HepG2 (cell line): ENCODE measurements around the gene GOLGA8A. TPM values are rescaled to one million over a fixed set of nuclear protein-coding genes. Genes with fewer than 3 reads are reported as not detected.

Source experiments
- ATAC-seq: fragments of 200-7000 bp; cut with Tn5 transposase; 3 replicates; pipeline ENCODE4 v1.9.1; 2020; ENCODE audit warnings: mild to moderate bottlenecking, moderate library complexity
- BruUV-seq: library from RNA; stranded (reverse); fragments of 400-500 nt; replicated peaks from 2 replicates; lab custom pipeline; 2021; lab: Mats Ljungman, UMichigan
- CTCF ChIA-PET: fragments of 300-600 bp; formaldehyde crosslinking; extraction: SDS; loops from one replicate; lab custom pipeline; 2021; ENCODE audit warnings: low total read pairs, inconsistent platforms, low intra/inter-chr PET ratio; lab: Yijun Ruan, JAX
- POLR2A ChIA-PET: fragments of 350-600 bp; sonication (Branson Sonifier 250); formaldehyde crosslinking; loops from one replicate; lab custom pipeline; 2020; ENCODE audit warnings: antibody characterized with exemption, inconsistent platforms; lab: Yijun Ruan, JAX
- DNase-seq: peaks from one replicate; pipeline ENCODE4 v3.0.0-alpha.2; 2015; ENCODE audit warnings: low spot score
- FAIRE-seq: peaks from 3 replicates; lab custom pipeline; 2011; peaks lifted over from hg19 to GRCh38; lab: Jason Lieb, UNC
- H2AFZ ChIP-seq: one replicate; pipeline ENCODE4 v1.6.1; 2011; ENCODE audit warnings: low read length, inconsistent platforms
- H3K27ac ChIP-seq: fragments of 300-600 bp; 3 replicates; pipeline ENCODE4 v1.8.0; 2011; ENCODE audit warnings: mixed run types, mild to moderate bottlenecking, mixed read lengths, low read length, inconsistent platforms; ENCODE audit not compliant: insufficient read depth; ENCODE audit errors: extremely low read length
- H3K27me3 ChIP-seq, 2 experiments: fragments of 200-600 bp in 1 of 2; 2 replicates in 1 of 2; 3 replicates in 1 of 2; pipeline versions ENCODE4 v1.6.0 to v1.8.0; 2011; ENCODE audit warnings: low read length in 2 of 2, mild to moderate bottlenecking in 2 of 2, moderate library complexity in 2 of 2, inconsistent platforms in 1 of 2; ENCODE audit not compliant: insufficient read depth in 2 of 2, control insufficient read depth in 1 of 2
- H3K36me3 ChIP-seq, 2 experiments: fragments of 200-600 bp in 1 of 2; replicated peaks in 1 of 2; 2 replicates in 1 of 2; 3 replicates in 1 of 2; pipeline versions ENCODE4 v1.5.1 to v1.8.0; 2011; ENCODE audit warnings: low read length in 2 of 2, inconsistent platforms in 1 of 2; ENCODE audit not compliant: insufficient read depth in 2 of 2, control insufficient read depth in 1 of 2
- H3K4me1 ChIP-seq: 2 replicates; pipeline ENCODE4 v1.5.1; 2012; ENCODE audit warnings: low read length, inconsistent platforms; ENCODE audit not compliant: insufficient read depth
- H3K4me2 ChIP-seq: 2 replicates; pipeline ENCODE4 v1.6.0; 2011; ENCODE audit warnings: low read depth, low read length, inconsistent platforms
- H3K4me3 ChIP-seq, 3 experiments: fragments of 200-600 bp in 1 of 3; sonication (generic), shearing (Covaris generic) in 1 of 3; replicated peaks in 1 of 3; 2 replicates each; pipeline ENCODE4 v1.5.1; 2011 to 2016; ENCODE audit warnings: low read length in 3 of 3, inconsistent platforms in 2 of 3, low read depth in 2 of 3, mild to moderate bottlenecking in 2 of 3, control low read depth in 1 of 3, mixed read lengths in 1 of 3; ENCODE audit not compliant: insufficient read depth in 1 of 3
- H3K79me2 ChIP-seq: one replicate; pipeline ENCODE4 v1.6.1; 2011; ENCODE audit warnings: low read length, inconsistent platforms; ENCODE audit not compliant: insufficient read depth
- H3K9ac ChIP-seq: 2 replicates; pipeline ENCODE4 v1.6.0; 2011; ENCODE audit warnings: mild to moderate bottlenecking, low read depth, low read length, inconsistent platforms; ENCODE audit not compliant: insufficient read depth
- H3K9me3 ChIP-seq: 2 replicates; pipeline ENCODE4 v1.5.1; 2012; ENCODE audit warnings: mild to moderate bottlenecking, low read length
- H4K20me1 ChIP-seq: 2 replicates; pipeline ENCODE4 v1.6.0; 2011; ENCODE audit warnings: inconsistent platforms, mild to moderate bottlenecking, low read length, moderate library complexity; ENCODE audit not compliant: insufficient read depth
- ATRX ChIP-seq: sonication (generic); formaldehyde crosslinking; IDR thresholded peaks from 2 replicates; pipeline ENCODE4 v1.4.0; 2020; ENCODE audit warnings: missing genetic modification reagents, borderline replicate concordance
- E2F2 ChIP-seq: sonication (generic); formaldehyde crosslinking; IDR thresholded peaks from 2 replicates; pipeline ENCODE4 v1.4.0; 2020; ENCODE audit warnings: missing genetic modification reagents, borderline replicate concordance
- HOXA5 ChIP-seq: sonication (generic); formaldehyde crosslinking; IDR thresholded peaks from 2 replicates; pipeline ENCODE4 v1.4.0; 2020; ENCODE audit warnings: missing genetic modification reagents
- MAF1 ChIP-seq: sonication (generic); formaldehyde crosslinking; IDR thresholded peaks from 2 replicates; pipeline ENCODE4 v1.5.0; 2020; ENCODE audit warnings: missing genetic modification reagents, borderline replicate concordance
- SAFB2 ChIP-seq: sonication (generic); formaldehyde crosslinking; IDR thresholded peaks from 2 replicates; pipeline ENCODE4 v1.5.1; 2020; ENCODE audit warnings: missing genetic modification reagents, low read depth, mild to moderate bottlenecking, borderline replicate concordance
- SAP130 ChIP-seq: IDR thresholded peaks from 2 replicates; pipeline ENCODE4 v1.6.1; 2016; ENCODE audit warnings: low read depth
- ZFP37 ChIP-seq: sonication (generic); formaldehyde crosslinking; IDR thresholded peaks from 2 replicates; pipeline ENCODE4 v1.4.0; 2020; ENCODE audit warnings: missing genetic modification reagents, borderline replicate concordance
- ZHX1 ChIP-seq: sonication (generic); formaldehyde crosslinking; IDR thresholded peaks from 2 replicates; pipeline ENCODE4 v1.8.1; 2022; ENCODE audit warnings: low read depth, mild to moderate bottlenecking, missing genetic modification reagents
- ZNF329 ChIP-seq: sonication (generic); formaldehyde crosslinking; IDR thresholded peaks from 2 replicates; pipeline ENCODE4 v1.9.0; 2021; ENCODE audit warnings: low read depth, mild to moderate bottlenecking, missing genetic modification reagents
- ZNF362 ChIP-seq: sonication (generic); formaldehyde crosslinking; IDR thresholded peaks from 2 replicates; pipeline ENCODE4 v1.4.0; 2020; ENCODE audit warnings: missing genetic modification reagents, mild to moderate bottlenecking, borderline replicate concordance
- ZNF44 ChIP-seq: sonication (generic); formaldehyde crosslinking; IDR thresholded peaks from 2 replicates; pipeline ENCODE4 v1.5.1; 2020; ENCODE audit warnings: mild to moderate bottlenecking, missing genetic modification reagents
- ZNF792 ChIP-seq: IDR thresholded peaks from 2 replicates; pipeline ENCODE4 v1.6.1; 2016
- ZNF891 ChIP-seq: sonication (generic); formaldehyde crosslinking; IDR thresholded peaks from 2 replicates; pipeline ENCODE4 v1.5.0; 2020; ENCODE audit warnings: mild to moderate bottlenecking, missing genetic modification reagents
- ZXDC ChIP-seq: sonication (generic); formaldehyde crosslinking; IDR thresholded peaks from 2 replicates; pipeline ENCODE4 v1.5.0; 2020; ENCODE audit warnings: mild to moderate bottlenecking, missing genetic modification reagents
- WGBS: methylation state at CpG from one replicate; pipeline ENCODE4 v1.1.6; 2017; ENCODE audit warnings: low lambda C conversion rate; 5-methylcytosine and 5-hydroxymethylcytosine counted together
- in situ Hi-C: cut with HindIII; loops from 2 replicates; pipeline ENCODE4 v1.10.0; 2017; ENCODE audit warnings: low pct_unique_long_range_greater_than_20kb; ENCODE audit not compliant: extremely low pct_ligation_motif_present
- intact Hi-C: fragments of 100-400 bp; cut with micrococcal nuclease; formaldehyde crosslinking; loops from one replicate; pipeline ENCODE4 v1.10.0; 2022; ENCODE audit not compliant: unreplicated experiment
- polyA plus RNA-seq, 8 experiments: library from polyadenylated mRNA; depleted of rRNA in 3 of 8; stranded (reverse) in 7 of 8; unstranded in 1 of 8; fragments of >200 nt; fragmentation: Illumina TruSeq in 4 of 8; extraction: Trizol in 4 of 8; gene quantifications; 2 replicates each; pipeline versions ENCODE4 v1.2.1 to v1.2.3, GENCODE V29; 2011 to 2016; ENCODE audit warnings: low read depth in 4 of 8, missing spikeins in 1 of 8, mixed read lengths in 1 of 8; ENCODE audit not compliant: insufficient read depth in 1 of 8
- total RNA-seq, 5 experiments: library from RNA; depleted of rRNA; stranded (reverse); fragments of >200 nt; fragmentation: Illumina TruSeq; extraction: Trizol; gene quantifications; 2 replicates each; pipeline ENCODE4 v1.2.3, GENCODE V29; 2016; ENCODE audit warnings: low read depth in 1 of 5
- TF ChIP-seq, protein P1 (sequence below): sonication (generic); formaldehyde crosslinking; IDR thresholded peaks from 2 replicates; pipeline ENCODE4 v1.8.0; 2022; ENCODE audit warnings: missing genetic modification reagents, mild to moderate bottlenecking, inconsistent platforms, borderline replicate concordance

The GOLGA8A gene
- total and polyA plus RNA-seq, 2 of the 13 experiments (the other 11 are each of a cell fraction or from before 2014, with no cell fraction given) = 17.1 to 43.7 TPM

DNA sequence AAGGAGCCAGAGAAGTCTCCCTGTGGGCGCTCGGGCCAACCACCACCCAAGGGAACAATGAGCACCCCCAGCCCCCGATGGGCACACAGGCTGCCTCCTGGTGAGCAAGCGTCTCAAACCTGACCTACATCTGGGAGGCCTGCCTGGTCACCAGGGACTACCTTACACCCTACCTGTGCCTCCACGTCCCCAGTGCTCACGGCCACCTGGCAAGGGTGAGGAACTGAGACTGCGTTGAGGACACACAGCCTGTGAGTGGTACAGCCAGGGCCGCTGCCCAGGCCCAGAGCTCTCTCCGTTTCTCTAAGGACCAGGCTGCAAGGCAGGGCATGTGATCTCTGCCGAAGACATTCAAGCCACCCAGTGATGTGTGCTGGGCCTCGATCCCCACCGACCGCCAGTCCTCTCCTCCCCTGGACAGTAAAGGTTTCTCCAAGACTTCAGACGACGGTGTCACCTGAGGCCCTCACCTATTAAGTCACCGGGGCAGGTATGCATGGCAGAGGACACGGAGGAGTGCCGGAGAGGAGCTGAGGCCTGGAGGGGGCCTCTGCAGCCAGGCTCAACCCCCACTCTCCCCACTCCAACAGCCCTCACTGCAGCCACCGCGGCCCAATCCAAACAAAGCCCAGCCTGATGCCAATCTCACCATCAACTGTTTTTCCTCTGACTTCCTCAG is 2.8 kb downstream of the GOLGA8A start:
- no peak overlapping the region for H3K4me3 ChIP-seq
- ChIA-PET CTCF (no interaction called here), POLR2A (no interaction called here)
- H3K79me2 ChIP-seq = peaks cover 4% of the 10 kb centered on the region
- no peak overlapping the region for H3K9ac ChIP-seq
- no peaks in the 10 kb centered on the region for H3K9me3 ChIP-seq
- in situ Hi-C loops (loop anchor here (10.0 to 25.0 kb wide), 2 partner anchors 70 to 153 kb away; partner anchors contain the start of genes GOLGA8B and LPCAT4), intact Hi-C loops (no loop called here)
- no peak overlapping the region for H3K4me2 ChIP-seq
- DNase-seq (no peak), FAIRE-seq (no peak), ATAC-seq (no peak)
- no peak overlapping the region for H3K27ac ChIP-seq
- no peaks in the 10 kb centered on the region; a peak in 1 of 5 replicates for H3K27me3 ChIP-seq
- 87% methylated on average over 15 of the region's 20 CpGs for WGBS
- H2AFZ ChIP-seq = no peak overlapping the region
- H3K36me3 ChIP-seq = 0 out of 5 replicates have a peak, but pooled peaks cover 0 to 3% of the 10 kb centered on the region in 2 experiments
- no TSS peak for BruUV-seq
- no peaks in the 10 kb centered on the region for H4K20me1 ChIP-seq
- peaks cover 10% of the 10 kb centered on the region for H3K4me1 ChIP-seq
- TF ChIP-seq ZNF891 (CRISPR knock-in tag) = no peak
- no peak for TF ChIP-seq ZNF329 (CRISPR knock-in tag)
- no peak for TF ChIP-seq SAFB2
- no peak for TF ChIP-seq ZNF362
- no peak for TF ChIP-seq ZNF792 (CRISPR knock-in tag)
- no peak for TF ChIP-seq ZNF44
- no peak for TF ChIP-seq ZFP37
- no peak for TF ChIP-seq SAP130
- TF ChIP-seq MAF1 (CRISPR knock-in tag) = no peak
- TF ChIP-seq ZXDC = no peak
- TF ChIP-seq, protein P1, sequence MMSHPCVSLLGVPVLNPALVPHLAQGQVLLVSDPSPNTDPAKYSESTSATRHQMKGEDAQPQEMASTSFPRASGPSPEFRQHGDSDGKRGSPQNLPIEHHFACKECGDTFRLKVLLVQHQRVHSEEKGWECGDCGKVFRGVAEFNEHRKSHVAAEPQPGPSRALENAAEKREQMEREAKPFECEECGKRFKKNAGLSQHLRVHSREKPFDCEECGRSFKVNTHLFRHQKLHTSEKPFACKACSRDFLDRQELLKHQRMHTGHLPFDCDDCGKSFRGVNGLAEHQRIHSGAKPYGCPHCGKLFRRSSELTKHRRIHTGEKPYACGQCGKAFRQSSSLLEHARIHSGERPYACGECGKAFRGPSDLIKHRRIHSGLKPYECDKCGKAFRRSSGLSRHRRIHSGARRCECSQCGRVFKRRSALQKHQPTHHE (CRISPR knock-in tag) = no peak
- no peak for TF ChIP-seq ATRX (CRISPR knock-in tag)
- no peak for TF ChIP-seq ZHX1 (CRISPR knock-in tag)
- no peak for TF ChIP-seq HOXA5 (CRISPR knock-in tag)
- no peak for TF ChIP-seq E2F2 (CRISPR knock-in tag)
